Measurements from ENCODE around the gene TRIO. TPM values are rescaled to one million over a fixed set of nuclear protein-coding genes. Genes with fewer than 3 reads are reported as not detected.
A peak's percentile ranks its signal among the peaks of the same experiment; 100 is the strongest.

Gene TRIO
- polyA plus RNA-seq, 3 donors, result 1.7 to 45.8 (median 2.1) TPM

DNA sequence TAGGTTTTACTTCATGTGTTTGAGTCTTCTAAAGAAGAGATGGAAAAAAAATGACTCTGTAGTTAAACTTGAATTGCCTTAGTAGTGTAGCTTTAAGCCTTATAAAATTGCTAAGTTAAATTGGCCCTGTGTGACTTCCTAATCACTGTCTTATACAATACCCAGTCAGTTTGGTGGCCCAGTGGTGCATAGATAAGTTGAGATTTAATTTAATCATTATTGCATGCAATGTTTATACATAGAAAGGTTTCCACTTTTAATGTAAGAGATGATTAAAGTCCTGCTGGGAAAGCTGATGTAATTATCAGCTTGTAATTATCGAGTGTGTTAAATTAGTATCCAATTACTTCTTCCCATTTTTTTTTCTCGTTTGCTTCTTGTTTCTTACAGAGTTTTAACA lies 187.1 kb downstream of the TRIO start:
- intact Hi-C loops (cut with micrococcal nuclease), result loop anchor here in 1 of 2 donors (10.0 kb wide), 1 partner anchor 265 kb away; no protein-coding TSS in a partner anchor
- Histone ChIP-seq H3K9ac (ENCODE audit: insufficient read depth, low read length, poor library complexity, severe bottlenecking) (no peak overlapping the region), H3K27ac (ENCODE audit: low read depth in 1 of 2, low read length in 2 of 2) (peak overlapping the region in 1 of 2 donors; percentile 82), H3K79me2 (ENCODE audit: insufficient read depth, low read length) (peaks cover 31% of the 10 kb centered on the region), H3K4me2 (replicated peaks; ENCODE audit: extremely low read depth, low read length, poor library complexity, severe bottlenecking) (peak overlapping the region; percentile 70), H3K4me1 (ENCODE audit: control insufficient read depth in 1 of 2, insufficient read depth in 2 of 2, low read length in 2 of 2) (peaks cover 56% of the 10 kb centered on the region in 2 donors), H2AFZ (ENCODE audit: insufficient read depth, low read depth, low read length, poor library complexity, severe bottlenecking) (no peak overlapping the region), H3K27me3 (ENCODE audit: control insufficient read depth in 2 of 2, insufficient read depth in 2 of 2, low read length in 2 of 2) (no peaks in the 10 kb centered on the region), H3K36me3 (replicated peaks in 1 of 2; ENCODE audit: control insufficient read depth in 1 of 2, insufficient read depth in 2 of 2, low read length in 2 of 2) (peaks cover 9 to 14% of the 10 kb centered on the region in 2 donors), H3K9me3 (replicated peaks in 1 of 2; ENCODE audit: control insufficient read depth in 1 of 2, insufficient read depth in 1 of 2, low read length in 2 of 2) (no peaks in the 10 kb centered on the region), H4K20me1 (ENCODE audit: insufficient read depth, low read length) (peaks cover 4% of the 10 kb centered on the region), H3K4me3 (replicated peaks in 1 of 3; ENCODE audit: low read depth in 2 of 3, low read length in 3 of 3) (peak overlapping the region in 1 of 3 experiments; percentile 75)
- Mint-ChIP-seq H3K27ac (peak overlapping the region; percentile 89 to 97 (median 96)), H3K4me1 (peaks cover 60% of the 10 kb centered on the region), H3K36me3 (peaks cover 28 to 31% of the 10 kb centered on the region in 2 donors), H3K9me3 (no peaks in the 10 kb centered on the region), H3K4me3 (peak overlapping the region in 1 of 2 donors; percentile 87), H3K27me3 (ENCODE audit: low read depth in 3 of 3) (no peaks in the 10 kb centered on the region)
- DNase-seq, result no peak
- TF ChIP-seq, protein P1, sequence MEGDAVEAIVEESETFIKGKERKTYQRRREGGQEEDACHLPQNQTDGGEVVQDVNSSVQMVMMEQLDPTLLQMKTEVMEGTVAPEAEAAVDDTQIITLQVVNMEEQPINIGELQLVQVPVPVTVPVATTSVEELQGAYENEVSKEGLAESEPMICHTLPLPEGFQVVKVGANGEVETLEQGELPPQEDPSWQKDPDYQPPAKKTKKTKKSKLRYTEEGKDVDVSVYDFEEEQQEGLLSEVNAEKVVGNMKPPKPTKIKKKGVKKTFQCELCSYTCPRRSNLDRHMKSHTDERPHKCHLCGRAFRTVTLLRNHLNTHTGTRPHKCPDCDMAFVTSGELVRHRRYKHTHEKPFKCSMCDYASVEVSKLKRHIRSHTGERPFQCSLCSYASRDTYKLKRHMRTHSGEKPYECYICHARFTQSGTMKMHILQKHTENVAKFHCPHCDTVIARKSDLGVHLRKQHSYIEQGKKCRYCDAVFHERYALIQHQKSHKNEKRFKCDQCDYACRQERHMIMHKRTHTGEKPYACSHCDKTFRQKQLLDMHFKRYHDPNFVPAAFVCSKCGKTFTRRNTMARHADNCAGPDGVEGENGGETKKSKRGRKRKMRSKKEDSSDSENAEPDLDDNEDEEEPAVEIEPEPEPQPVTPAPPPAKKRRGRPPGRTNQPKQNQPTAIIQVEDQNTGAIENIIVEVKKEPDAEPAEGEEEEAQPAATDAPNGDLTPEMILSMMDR (IDR thresholded peaks at IDR 0.05), result no peak
- no CpG with 5 or more reads among the region's 2 CpGs for WGBS (ENCODE audit: insufficient coverage)

DNA sequence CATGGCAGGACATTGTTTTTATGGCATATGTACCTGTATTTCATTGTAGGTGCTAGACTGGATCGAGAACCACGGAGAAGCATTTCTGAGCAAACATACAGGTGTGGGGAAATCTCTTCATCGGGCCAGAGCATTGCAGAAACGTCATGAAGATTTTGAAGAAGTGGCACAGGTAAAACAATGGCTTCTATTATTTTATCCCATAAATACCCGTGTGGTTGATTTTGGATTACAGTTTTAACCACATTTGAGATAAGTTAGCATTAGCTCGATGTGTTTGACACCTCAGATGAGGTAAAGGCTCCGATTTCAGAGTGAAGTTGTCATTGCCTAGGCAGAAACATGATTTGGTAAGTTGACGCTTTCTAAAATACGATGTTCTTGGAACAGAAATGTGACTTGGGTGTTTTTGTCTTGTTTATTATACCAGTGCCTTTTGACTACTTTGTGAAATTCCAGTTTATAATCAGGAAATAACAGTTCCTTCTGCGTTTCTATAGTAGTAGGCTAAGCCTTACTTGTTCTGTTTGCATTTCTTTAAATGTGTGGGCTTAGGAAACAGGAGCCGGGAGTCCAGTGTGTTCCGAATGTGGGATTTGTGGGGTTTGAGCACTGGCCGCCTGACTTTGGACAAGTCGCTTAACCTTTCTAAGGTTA lies 187.7 kb downstream of the TRIO start:
- intact Hi-C loops (cut with micrococcal nuclease), result loop anchor here in 1 of 2 donors (10.0 kb wide), 1 partner anchor 264 kb away; no protein-coding TSS in a partner anchor
- Histone ChIP-seq H3K79me2 (ENCODE audit: insufficient read depth, low read length) (peaks cover 33% of the 10 kb centered on the region), H3K9me3 (replicated peaks in 1 of 2; ENCODE audit: control insufficient read depth in 1 of 2, insufficient read depth in 1 of 2, low read length in 2 of 2) (no peaks in the 10 kb centered on the region), H3K27me3 (ENCODE audit: control insufficient read depth in 2 of 2, insufficient read depth in 2 of 2, low read length in 2 of 2) (no peaks in the 10 kb centered on the region), H3K4me1 (ENCODE audit: control insufficient read depth in 1 of 2, insufficient read depth in 2 of 2, low read length in 2 of 2) (peaks cover 56% of the 10 kb centered on the region in 2 donors), H3K9ac (ENCODE audit: insufficient read depth, low read length, poor library complexity, severe bottlenecking) (peak overlapping the region; percentile 41), H3K4me3 (replicated peaks in 1 of 3; ENCODE audit: low read depth in 2 of 3, low read length in 3 of 3) (peak overlapping the region; percentile 5 to 75 (median 59)), H3K36me3 (replicated peaks in 1 of 2; ENCODE audit: control insufficient read depth in 1 of 2, insufficient read depth in 2 of 2, low read length in 2 of 2) (peaks cover 9 to 13% of the 10 kb centered on the region in 2 donors), H4K20me1 (ENCODE audit: insufficient read depth, low read length) (peaks cover 2% of the 10 kb centered on the region), H2AFZ (ENCODE audit: insufficient read depth, low read depth, low read length, poor library complexity, severe bottlenecking) (no peak overlapping the region), H3K27ac (ENCODE audit: low read depth in 1 of 2, low read length in 2 of 2) (peak overlapping the region; percentile 73 to 82), H3K4me2 (replicated peaks; ENCODE audit: extremely low read depth, low read length, poor library complexity, severe bottlenecking) (peak overlapping the region; percentile 70)
- Mint-ChIP-seq H3K9me3 (no peaks in the 10 kb centered on the region), H3K4me1 (peaks cover 60% of the 10 kb centered on the region), H3K4me3 (peak overlapping the region; percentile 66 to 87), H3K36me3 (peaks cover 30 to 32% of the 10 kb centered on the region in 2 donors), H3K27ac (peak overlapping the region; percentile 89 to 97 (median 96)), H3K27me3 (ENCODE audit: low read depth in 3 of 3) (no peaks in the 10 kb centered on the region)
- 20% methylated on average over 3 of the region's 14 CpGs for WGBS (ENCODE audit: insufficient coverage)
- TF ChIP-seq, protein P1 (IDR thresholded peaks at IDR 0.05), result no peak
- no peak for DNase-seq

Measured in CD14-positive monocyte (primary cell).